ENCODE results near the gene PARD3.

Gene PARD3

DNA sequence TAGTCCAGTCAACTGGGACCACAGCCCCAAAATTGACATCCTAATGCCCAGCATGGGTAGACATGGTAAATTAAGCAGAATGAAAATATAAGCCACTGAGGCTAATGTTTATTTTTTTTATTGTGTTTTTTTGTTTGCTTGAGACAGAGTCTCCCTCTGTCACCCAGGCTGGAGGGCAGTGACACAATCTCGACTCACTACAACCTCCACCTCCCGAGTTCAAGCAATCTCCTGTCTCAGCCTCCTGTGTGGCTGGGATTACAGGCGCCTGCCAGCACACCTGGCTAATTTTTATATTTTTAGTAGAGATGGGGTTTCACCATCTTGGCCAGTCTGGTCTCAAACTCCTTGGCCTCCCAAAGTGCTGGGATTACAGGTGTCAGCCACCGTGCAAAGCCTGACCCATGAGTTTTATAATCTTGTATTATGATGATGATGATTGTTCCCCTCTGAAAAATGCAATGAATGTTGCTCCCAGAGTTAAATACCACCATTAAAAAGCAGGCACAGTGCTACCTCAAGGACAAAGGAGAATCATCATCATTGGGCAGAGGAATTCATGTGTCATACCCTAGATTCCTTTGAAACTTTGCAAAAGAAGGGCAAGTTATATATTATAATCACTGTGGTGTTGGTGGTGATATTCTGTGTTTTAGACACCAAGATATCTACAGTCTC lies 228.0 kb downstream of the PARD3 start:
- H3K4me3 ChIP-seq (ENCODE audit: low read depth, low read length): no peak overlapping the region
- TF ChIP-seq, protein P1, sequence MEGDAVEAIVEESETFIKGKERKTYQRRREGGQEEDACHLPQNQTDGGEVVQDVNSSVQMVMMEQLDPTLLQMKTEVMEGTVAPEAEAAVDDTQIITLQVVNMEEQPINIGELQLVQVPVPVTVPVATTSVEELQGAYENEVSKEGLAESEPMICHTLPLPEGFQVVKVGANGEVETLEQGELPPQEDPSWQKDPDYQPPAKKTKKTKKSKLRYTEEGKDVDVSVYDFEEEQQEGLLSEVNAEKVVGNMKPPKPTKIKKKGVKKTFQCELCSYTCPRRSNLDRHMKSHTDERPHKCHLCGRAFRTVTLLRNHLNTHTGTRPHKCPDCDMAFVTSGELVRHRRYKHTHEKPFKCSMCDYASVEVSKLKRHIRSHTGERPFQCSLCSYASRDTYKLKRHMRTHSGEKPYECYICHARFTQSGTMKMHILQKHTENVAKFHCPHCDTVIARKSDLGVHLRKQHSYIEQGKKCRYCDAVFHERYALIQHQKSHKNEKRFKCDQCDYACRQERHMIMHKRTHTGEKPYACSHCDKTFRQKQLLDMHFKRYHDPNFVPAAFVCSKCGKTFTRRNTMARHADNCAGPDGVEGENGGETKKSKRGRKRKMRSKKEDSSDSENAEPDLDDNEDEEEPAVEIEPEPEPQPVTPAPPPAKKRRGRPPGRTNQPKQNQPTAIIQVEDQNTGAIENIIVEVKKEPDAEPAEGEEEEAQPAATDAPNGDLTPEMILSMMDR (IDR thresholded peaks at IDR 0.05; ENCODE audit: low read depth, low read length, missing control alignments): no peak
- no peak for DNase-seq (ENCODE audit: low read depth)

DNA sequence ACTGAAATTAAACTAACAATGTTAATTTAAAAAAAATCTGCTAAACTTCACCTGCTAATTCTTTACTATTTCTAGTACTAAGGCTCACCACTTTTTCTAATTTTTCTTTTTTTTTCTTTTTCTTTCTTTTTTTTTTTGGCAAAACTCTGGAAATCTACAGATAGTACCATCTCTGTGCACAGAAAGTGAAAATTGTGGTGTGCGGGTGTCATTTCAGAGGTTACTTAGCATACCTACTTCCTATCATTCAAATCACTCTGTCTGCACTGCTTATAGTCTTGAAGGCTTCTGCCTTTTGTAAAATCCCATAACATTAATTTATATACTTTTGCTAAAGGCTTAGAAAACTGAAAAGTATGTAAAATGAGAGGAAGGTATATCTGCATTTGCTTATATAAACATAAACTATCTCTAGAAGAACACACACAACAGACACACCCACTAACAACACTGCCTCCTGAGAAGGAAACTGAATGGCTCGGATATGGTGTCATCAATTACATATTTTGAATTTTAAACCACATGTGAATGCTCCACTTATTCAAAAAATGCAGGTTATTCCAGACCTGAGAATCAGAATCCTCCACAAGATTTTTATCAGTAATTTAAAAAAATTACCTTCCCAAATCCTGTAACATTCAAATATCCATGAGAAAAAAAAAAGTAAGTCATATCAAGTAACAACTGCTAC lies 229.5 kb downstream of the PARD3 start:
- TF ChIP-seq, protein P1 (IDR thresholded peaks at IDR 0.05; ENCODE audit: low read depth, low read length, missing control alignments): no peak
- H3K4me3 ChIP-seq (ENCODE audit: low read depth, low read length): no peak overlapping the region
- no peak for DNase-seq (ENCODE audit: low read depth)

DNA sequence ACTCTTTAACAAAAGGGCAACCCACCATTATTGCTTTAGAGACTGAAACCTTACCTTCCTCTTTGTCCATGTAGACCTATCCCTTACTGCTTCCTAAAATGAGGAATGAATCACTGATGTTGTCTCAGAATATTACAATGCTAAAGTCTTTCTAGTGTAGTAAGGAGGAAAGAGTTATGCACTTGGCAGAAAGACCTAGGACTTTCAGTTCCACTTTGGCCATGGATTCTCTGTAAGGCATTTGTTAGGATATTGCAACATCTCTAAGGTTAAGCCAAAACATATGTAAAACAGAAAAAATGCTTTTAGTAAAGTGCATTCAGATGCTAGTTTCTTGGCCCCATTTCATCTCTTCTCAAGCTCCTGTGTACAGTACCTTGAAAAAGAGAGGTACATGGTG lies 230.9 kb downstream of the PARD3 start:
- TF ChIP-seq, protein P1 (IDR thresholded peaks at IDR 0.05; ENCODE audit: low read depth, low read length, missing control alignments): no peak
- DNase-seq (ENCODE audit: low read depth): no peak
- H3K4me3 ChIP-seq (ENCODE audit: low read depth, low read length): no peak overlapping the region

DNA sequence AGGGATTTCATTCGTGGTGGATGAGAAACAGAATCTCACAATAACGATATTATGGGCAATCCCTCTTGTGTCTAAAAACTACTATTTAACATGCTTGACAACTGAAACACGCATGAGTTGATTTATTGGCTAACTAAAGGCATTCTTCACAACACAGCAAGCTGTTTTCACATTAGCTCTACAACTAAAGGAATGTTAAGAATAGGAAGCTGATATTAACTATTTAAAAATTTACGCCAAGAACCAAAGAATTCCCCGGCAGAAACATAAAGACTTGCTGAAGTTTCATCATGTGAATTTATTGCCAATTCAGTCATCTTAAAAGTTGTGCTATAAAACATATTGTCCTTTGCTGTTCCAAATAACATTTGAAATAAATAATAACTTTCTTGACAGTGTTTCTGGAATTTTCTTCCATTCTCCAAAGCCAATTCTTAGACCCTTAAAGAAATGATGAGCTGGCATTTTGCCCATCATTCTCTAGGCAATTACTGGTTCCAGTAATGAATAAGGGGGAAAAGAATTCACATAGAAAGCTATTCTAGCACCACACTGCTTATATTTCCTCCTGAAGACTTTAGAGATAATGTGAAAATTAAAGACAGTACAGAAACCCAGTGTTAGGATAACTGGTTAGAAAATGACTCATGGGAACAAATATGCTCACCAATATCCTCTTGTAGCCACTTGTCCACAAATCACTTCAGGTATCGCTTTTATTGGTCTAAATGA lies 233.1 kb downstream of the PARD3 start:
- no peak for DNase-seq (ENCODE audit: low read depth)
- TF ChIP-seq, protein P1 (IDR thresholded peaks at IDR 0.05; ENCODE audit: low read depth, low read length, missing control alignments): no peak
- no peak overlapping the region for H3K4me3 ChIP-seq (ENCODE audit: low read depth, low read length)

DNA sequence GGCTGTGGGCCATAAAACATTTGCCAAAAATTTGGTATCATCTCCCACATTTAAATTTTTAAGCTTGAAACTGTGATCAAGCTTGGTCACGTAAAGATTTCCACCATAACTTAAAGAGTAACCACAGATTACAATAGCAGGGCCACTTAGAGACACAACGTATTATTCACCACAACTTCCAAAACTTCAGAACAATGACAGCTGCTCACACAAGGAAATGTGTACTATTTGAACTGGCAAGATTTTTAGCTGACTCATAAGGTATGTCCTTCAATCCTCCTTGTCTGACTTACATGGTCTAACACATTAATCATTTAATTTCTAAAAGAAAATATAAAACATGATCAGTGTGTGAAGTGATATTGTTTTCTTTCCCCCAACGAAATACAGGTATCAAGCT lies 234.5 kb downstream of the PARD3 start:
- no peak overlapping the region for H3K4me3 ChIP-seq (ENCODE audit: low read depth, low read length)
- no peak for DNase-seq (ENCODE audit: low read depth)

DNA sequence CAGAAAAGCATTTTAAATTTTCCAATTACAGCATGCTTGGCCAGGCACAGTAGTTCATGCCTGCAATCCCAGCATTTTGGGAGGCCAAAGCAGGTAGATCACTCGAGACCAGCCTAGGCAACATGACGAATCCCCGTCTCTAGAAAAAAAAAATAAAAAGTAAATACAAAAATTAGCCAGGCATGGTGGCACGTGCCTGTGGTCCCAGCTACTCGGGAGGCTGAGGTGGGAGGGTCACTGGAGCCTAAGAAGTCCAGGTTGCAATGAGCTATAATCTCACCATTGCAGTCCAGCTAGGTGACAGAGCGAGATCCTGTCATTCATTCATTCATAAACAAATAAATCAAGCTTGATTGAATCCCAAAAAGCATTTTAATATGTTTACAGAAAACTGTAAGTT lies 234.9 kb downstream of the PARD3 start:
- no peak for DNase-seq (ENCODE audit: low read depth)
- H3K4me3 ChIP-seq (ENCODE audit: low read depth, low read length): no peak overlapping the region
- TF ChIP-seq, protein P1 (IDR thresholded peaks at IDR 0.05; ENCODE audit: low read depth, low read length, missing control alignments): no peak

More for the DNA sequence above, 234.5 kb downstream of the PARD3 start:
- TF ChIP-seq, protein P1 (IDR thresholded peaks at IDR 0.05; ENCODE audit: low read depth, low read length, missing control alignments): no peak

Data from GM12864 (cell line).